Measurements from ENCODE around the gene DBNL.

DNA sequence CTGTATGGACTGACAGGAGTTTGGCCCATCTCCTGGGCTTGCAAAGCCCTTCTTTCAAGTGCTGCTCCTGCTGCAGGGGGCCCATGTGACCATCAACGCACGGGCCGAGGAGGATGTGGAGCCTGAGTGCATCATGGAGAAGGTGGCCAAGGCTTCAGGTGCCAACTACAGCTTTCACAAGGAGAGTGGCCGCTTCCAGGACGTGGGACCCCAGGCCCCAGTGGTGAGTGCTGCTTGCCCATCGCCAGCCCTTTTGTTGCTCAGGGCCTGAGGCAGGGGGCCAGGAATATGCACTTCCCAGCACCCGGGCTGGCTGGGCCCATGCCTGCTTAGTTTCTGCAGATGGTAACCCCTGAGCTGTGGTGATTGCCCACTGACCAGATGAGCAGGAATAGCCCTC, 12.2 kb downstream of the DBNL start:
- no peak for TF ChIP-seq CTCF (IDR thresholded peaks at IDR 0.05)
- TF ChIP-seq POLR2A (IDR thresholded peaks at IDR 0.05; ENCODE audit: low read length), result no peak

Data from A549 (cell line).